HG03439 (cell line): ENCODE results near the gene PLCE1.
A peak's percentile ranks its signal among the peaks of the same experiment; 100 is the strongest.
"Not testable (repeated sequence)": the region's sequence is repeated elsewhere in the genome, so short reads cannot be mapped to it uniquely, and the experiment has no call there.

Experiments used
- ATAC-seq: cut with Tn5 transposase; IDR thresholded peaks from one replicate; pipeline ENCODE4 v1.9.1; 2021; ENCODE audit warnings: mild to moderate bottlenecking, moderate library complexity; ENCODE audit not compliant: unreplicated experiment

PLCE1 gene

GRCh38 chr10:93993782-93994437 lies at the start of gene PLCE1:
Gene PLCE1 (plus strand): TSS chr10:93993931. CDS start chr10:94031047, 37,116 bp downstream.
- peak; percentile 75 for ATAC-seq

GRCh38 chr10:93945819-93946218 lies 47.9 kb upstream of the PLCE1 start:
- ATAC-seq: no peak

GRCh38 chr10:93947055-93947454 lies 46.7 kb upstream of the PLCE1 start:
- ATAC-seq: no peak

- ATAC-seq: no peak
Observed at GRCh38 chr10:93947524-93947923, 46.2 kb upstream of the PLCE1 start.

GRCh38 chr10:93951905-93952304 lies 41.8 kb upstream of the PLCE1 start:
- ATAC-seq: no peak

- ATAC-seq: no peak
Observed at GRCh38 chr10:93954299-93954698, 39.4 kb upstream of the PLCE1 start.

- ATAC-seq: no peak
Observed at GRCh38 chr10:93954726-93955363, 38.9 kb upstream of the PLCE1 start.

- ATAC-seq: no peak
Observed at GRCh38 chr10:93958834-93959233, 34.9 kb upstream of the PLCE1 start.

GRCh38 chr10:93960988-93961387 lies 32.7 kb upstream of the PLCE1 start:
- ATAC-seq: not testable (repeated sequence)

- no peak for ATAC-seq
Observed at GRCh38 chr10:93962973-93963372, 30.8 kb upstream of the PLCE1 start.

- no peak for ATAC-seq
Observed at GRCh38 chr10:93963434-93963833, 30.3 kb upstream of the PLCE1 start.

GRCh38 chr10:93965911-93966310 lies 27.8 kb upstream of the PLCE1 start:
- no peak for ATAC-seq

- ATAC-seq: no peak
Observed at GRCh38 chr10:93967756-93968155, 26.0 kb upstream of the PLCE1 start.

- ATAC-seq: no peak
Observed at GRCh38 chr10:93968540-93968945, 25.2 kb upstream of the PLCE1 start.

- ATAC-seq: not testable (repeated sequence)
Observed at GRCh38 chr10:93970433-93971010, 23.2 kb upstream of the PLCE1 start.

- no peak for ATAC-seq
Observed at GRCh38 chr10:93973748-93974445, 19.8 kb upstream of the PLCE1 start.

GRCh38 chr10:93977442-93977841 lies 16.3 kb upstream of the PLCE1 start:
- no peak for ATAC-seq

- ATAC-seq: no peak
Observed at GRCh38 chr10:93980486-93980885, 13.2 kb upstream of the PLCE1 start.

- no peak for ATAC-seq
Observed at GRCh38 chr10:93991114-93991513, 2.6 kb upstream of the PLCE1 start.

GRCh38 chr10:93991596-93992284 lies 2.0 kb upstream of the PLCE1 start:
- ATAC-seq: no peak

- ATAC-seq: no peak
Observed at GRCh38 chr10:93992400-93993030, 1.2 kb upstream of the PLCE1 start.
